Neural cell (in vitro differentiated cells): ENCODE measurements around the gene CRYGD. TPM values are rescaled to one million over a fixed set of nuclear protein-coding genes. Genes with fewer than 3 reads are reported as not detected.

Experiments
- H2AFZ ChIP-seq: fragments of 200-600, 300-800 bp; sonication (generic), shearing (Covaris generic); 2 replicates; pipeline ENCODE4 v1.6.0; 2014; ENCODE audit warnings: low read depth, mild to moderate bottlenecking, antibody characterized with exemption, low read length, moderate library complexity
- H3F3A ChIP-seq: fragments of 200-600 bp; shearing (Covaris generic); 2 replicates; pipeline ENCODE4 v1.6.1; 2016; ENCODE audit warnings: mild to moderate bottlenecking, moderate library complexity, mixed read lengths, antibody characterized with exemption, low read length; ENCODE audit not compliant: insufficient read depth, poor library complexity, severe bottlenecking
- H3K27ac ChIP-seq: fragments of 200-600, 300-800 bp; sonication (generic), shearing (Covaris generic); 2 replicates; pipeline ENCODE4 v1.5.1; 2014; ENCODE audit warnings: mild to moderate bottlenecking, low read length, moderate library complexity
- H3K27me3 ChIP-seq: fragments of 300-800, 200-600 bp; sonication (generic), shearing (Covaris generic); 2 replicates; pipeline ENCODE4 v1.6.0; 2014; ENCODE audit warnings: mild to moderate bottlenecking, low read depth, low read length, moderate library complexity; ENCODE audit not compliant: insufficient read depth
- H3K36me3 ChIP-seq: fragments of 300-800, 200-600 bp; sonication (generic), shearing (Covaris generic); 2 replicates; pipeline ENCODE4 v1.5.1; 2014; ENCODE audit warnings: mild to moderate bottlenecking, antibody characterized with exemption, low read length, moderate library complexity; ENCODE audit not compliant: insufficient read depth
- H3K4me2 ChIP-seq: fragments of 300-800, 200-600 bp; sonication (generic), shearing (Covaris generic); 2 replicates; pipeline ENCODE4 v1.6.0; 2014; ENCODE audit warnings: mild to moderate bottlenecking, low read length
- H3K4me3 ChIP-seq: fragments of 300-800, 200-600 bp; sonication (generic), shearing (Covaris generic); 2 replicates; pipeline ENCODE4 v1.5.1; 2014; ENCODE audit warnings: mild to moderate bottlenecking, low read length, moderate library complexity
- H3K79me2 ChIP-seq: fragments of 200-600 bp; shearing (Covaris generic); replicated peaks from 2 replicates; pipeline ENCODE4 v1.6.0; 2014; ENCODE audit warnings: mild to moderate bottlenecking, low read length, moderate library complexity; ENCODE audit not compliant: insufficient read depth
- H3K9ac ChIP-seq: fragments of 300-800, 200-600 bp; sonication (generic), shearing (Covaris generic); 2 replicates; pipeline ENCODE4 v1.6.1; 2016; ENCODE audit warnings: mild to moderate bottlenecking, low read length, mixed read lengths
- H3K9me2 ChIP-seq: fragments of 200-600 bp; shearing (Covaris generic); 2 replicates; pipeline ENCODE4 v1.6.1; 2016; ENCODE audit warnings: mild to moderate bottlenecking, low read length, mixed read lengths; ENCODE audit not compliant: insufficient read depth
- H3K9me3 ChIP-seq: fragments of 200-600, 300-800 bp; sonication (generic), shearing (Covaris generic); 2 replicates; pipeline ENCODE4 v1.6.1; 2016; ENCODE audit warnings: mild to moderate bottlenecking, mixed run types, low read length, moderate library complexity, mixed read lengths
- H4K20me1 ChIP-seq: fragments of 200-600 bp; shearing (Covaris generic); 2 replicates; pipeline ENCODE4 v1.6.1; 2016; ENCODE audit warnings: mild to moderate bottlenecking, mixed run types; ENCODE audit not compliant: insufficient read depth
- EP300 ChIP-seq: fragments of 450-650 bp; conservative IDR thresholded peaks from 2 replicates; pipeline ENCODE4 v1.6.1; 2014; ENCODE audit warnings: antibody characterized with exemption, mild to moderate bottlenecking, moderate library complexity; ENCODE audit not compliant: poor library complexity, severe bottlenecking
- EZH2 ChIP-seq: fragments of 200-600, 300-800 bp; shearing (Covaris generic), sonication (generic); IDR thresholded peaks from 2 replicates; pipeline ENCODE4 v1.6.1; 2014; ENCODE audit warnings: antibody characterized with exemption, low read length, borderline replicate concordance, mild to moderate bottlenecking; ENCODE audit not compliant: insufficient read depth, poor library complexity, severe bottlenecking
- MXI1 ChIP-seq: fragments of 450-650 bp; conservative IDR thresholded peaks from 2 replicates; pipeline ENCODE4 v1.6.1; 2014; ENCODE audit warnings: antibody characterized with exemption, mild to moderate bottlenecking; ENCODE audit not compliant: poor library complexity, severe bottlenecking
- POLR2AphosphoS5 ChIP-seq: IDR thresholded peaks from 2 replicates; pipeline ENCODE4 v1.6.1; 2012
- RAD21 ChIP-seq: fragments of 450-650 bp; conservative IDR thresholded peaks from 2 replicates; pipeline ENCODE4 v1.6.1; 2014; ENCODE audit warnings: antibody characterized with exemption, mild to moderate bottlenecking, moderate library complexity
- SMC3 ChIP-seq: fragments of 450-650 bp; conservative IDR thresholded peaks from 2 replicates; pipeline ENCODE4 v1.6.1; 2014; ENCODE audit warnings: antibody characterized with exemption, mild to moderate bottlenecking, moderate library complexity; ENCODE audit not compliant: poor library complexity
- TAF1 ChIP-seq: IDR thresholded peaks from 2 replicates; pipeline ENCODE4 v1.6.1; 2012; ENCODE audit warnings: low read depth
- polyA plus RNA-seq: library from polyadenylated mRNA; depleted of rRNA; stranded (reverse); fragments of >200 nt; gene quantifications from 2 replicates; pipeline ENCODE4 v1.2.3, GENCODE V29; 2014
- TF ChIP-seq, protein P1 (sequence below): fragments of 450-650 bp; IDR thresholded peaks from 2 replicates; pipeline ENCODE4 v1.5.1; 2014; ENCODE audit warnings: antibody characterized with exemption, mild to moderate bottlenecking, moderate library complexity; ENCODE audit not compliant: poor library complexity, severe bottlenecking
- TF ChIP-seq, protein P2 (sequence below): IDR thresholded peaks from 2 replicates; pipeline ENCODE4 v1.6.1; 2012; ENCODE audit warnings: borderline replicate concordance

CRYGD gene
- polyA plus RNA-seq, 1 donor from 2014 or later: not detected

DNA sequence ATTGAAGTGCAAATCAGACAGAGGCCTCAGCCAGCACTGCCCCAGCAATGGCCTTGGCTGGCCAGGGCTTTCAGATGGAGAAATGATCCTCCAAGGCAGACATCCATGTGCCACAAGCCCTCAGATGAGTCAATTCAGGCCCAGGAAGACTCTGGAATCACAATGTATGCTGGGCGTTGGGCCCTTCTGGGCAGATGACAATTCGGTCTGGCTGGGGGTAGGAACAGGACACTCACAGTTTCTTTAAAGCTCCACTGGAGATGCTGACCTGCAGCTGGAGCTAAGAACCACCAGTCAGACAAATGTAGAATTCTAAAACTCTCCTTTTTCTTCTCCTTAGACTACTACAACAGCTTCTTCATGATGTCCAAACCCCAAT, 12.4 kb upstream of the CRYGD start:
- H3K79me2 ChIP-seq: no peaks in the 10 kb centered on the region
- H4K20me1 ChIP-seq: no peaks in the 10 kb centered on the region
- H3K27ac ChIP-seq: no peak overlapping the region
- H3K9me3 ChIP-seq: no peaks in the 10 kb centered on the region
- no peaks in the 10 kb centered on the region for H3K27me3 ChIP-seq
- no peak overlapping the region for H3K4me3 ChIP-seq
- H3K36me3 ChIP-seq: no peaks in the 10 kb centered on the region
- no peak overlapping the region for H3K9ac ChIP-seq
- no peaks in the 10 kb centered on the region for H3K9me2 ChIP-seq
- TF ChIP-seq EP300 (no peak), RAD21 (no peak), MXI1 (no peak), TAF1 (no peak), POLR2AphosphoS5 (no peak), EZH2 (no peak), SMC3 (no peak)
- TF ChIP-seq, protein P1, sequence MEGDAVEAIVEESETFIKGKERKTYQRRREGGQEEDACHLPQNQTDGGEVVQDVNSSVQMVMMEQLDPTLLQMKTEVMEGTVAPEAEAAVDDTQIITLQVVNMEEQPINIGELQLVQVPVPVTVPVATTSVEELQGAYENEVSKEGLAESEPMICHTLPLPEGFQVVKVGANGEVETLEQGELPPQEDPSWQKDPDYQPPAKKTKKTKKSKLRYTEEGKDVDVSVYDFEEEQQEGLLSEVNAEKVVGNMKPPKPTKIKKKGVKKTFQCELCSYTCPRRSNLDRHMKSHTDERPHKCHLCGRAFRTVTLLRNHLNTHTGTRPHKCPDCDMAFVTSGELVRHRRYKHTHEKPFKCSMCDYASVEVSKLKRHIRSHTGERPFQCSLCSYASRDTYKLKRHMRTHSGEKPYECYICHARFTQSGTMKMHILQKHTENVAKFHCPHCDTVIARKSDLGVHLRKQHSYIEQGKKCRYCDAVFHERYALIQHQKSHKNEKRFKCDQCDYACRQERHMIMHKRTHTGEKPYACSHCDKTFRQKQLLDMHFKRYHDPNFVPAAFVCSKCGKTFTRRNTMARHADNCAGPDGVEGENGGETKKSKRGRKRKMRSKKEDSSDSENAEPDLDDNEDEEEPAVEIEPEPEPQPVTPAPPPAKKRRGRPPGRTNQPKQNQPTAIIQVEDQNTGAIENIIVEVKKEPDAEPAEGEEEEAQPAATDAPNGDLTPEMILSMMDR: no peak
- TF ChIP-seq, protein P2, sequence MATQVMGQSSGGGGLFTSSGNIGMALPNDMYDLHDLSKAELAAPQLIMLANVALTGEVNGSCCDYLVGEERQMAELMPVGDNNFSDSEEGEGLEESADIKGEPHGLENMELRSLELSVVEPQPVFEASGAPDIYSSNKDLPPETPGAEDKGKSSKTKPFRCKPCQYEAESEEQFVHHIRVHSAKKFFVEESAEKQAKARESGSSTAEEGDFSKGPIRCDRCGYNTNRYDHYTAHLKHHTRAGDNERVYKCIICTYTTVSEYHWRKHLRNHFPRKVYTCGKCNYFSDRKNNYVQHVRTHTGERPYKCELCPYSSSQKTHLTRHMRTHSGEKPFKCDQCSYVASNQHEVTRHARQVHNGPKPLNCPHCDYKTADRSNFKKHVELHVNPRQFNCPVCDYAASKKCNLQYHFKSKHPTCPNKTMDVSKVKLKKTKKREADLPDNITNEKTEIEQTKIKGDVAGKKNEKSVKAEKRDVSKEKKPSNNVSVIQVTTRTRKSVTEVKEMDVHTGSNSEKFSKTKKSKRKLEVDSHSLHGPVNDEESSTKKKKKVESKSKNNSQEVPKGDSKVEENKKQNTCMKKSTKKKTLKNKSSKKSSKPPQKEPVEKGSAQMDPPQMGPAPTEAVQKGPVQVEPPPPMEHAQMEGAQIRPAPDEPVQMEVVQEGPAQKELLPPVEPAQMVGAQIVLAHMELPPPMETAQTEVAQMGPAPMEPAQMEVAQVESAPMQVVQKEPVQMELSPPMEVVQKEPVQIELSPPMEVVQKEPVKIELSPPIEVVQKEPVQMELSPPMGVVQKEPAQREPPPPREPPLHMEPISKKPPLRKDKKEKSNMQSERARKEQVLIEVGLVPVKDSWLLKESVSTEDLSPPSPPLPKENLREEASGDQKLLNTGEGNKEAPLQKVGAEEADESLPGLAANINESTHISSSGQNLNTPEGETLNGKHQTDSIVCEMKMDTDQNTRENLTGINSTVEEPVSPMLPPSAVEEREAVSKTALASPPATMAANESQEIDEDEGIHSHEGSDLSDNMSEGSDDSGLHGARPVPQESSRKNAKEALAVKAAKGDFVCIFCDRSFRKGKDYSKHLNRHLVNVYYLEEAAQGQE: no peak
- no peaks in the 10 kb centered on the region for H3F3A ChIP-seq
- H3K4me2 ChIP-seq: no peak overlapping the region
- no peak overlapping the region for H2AFZ ChIP-seq

DNA sequence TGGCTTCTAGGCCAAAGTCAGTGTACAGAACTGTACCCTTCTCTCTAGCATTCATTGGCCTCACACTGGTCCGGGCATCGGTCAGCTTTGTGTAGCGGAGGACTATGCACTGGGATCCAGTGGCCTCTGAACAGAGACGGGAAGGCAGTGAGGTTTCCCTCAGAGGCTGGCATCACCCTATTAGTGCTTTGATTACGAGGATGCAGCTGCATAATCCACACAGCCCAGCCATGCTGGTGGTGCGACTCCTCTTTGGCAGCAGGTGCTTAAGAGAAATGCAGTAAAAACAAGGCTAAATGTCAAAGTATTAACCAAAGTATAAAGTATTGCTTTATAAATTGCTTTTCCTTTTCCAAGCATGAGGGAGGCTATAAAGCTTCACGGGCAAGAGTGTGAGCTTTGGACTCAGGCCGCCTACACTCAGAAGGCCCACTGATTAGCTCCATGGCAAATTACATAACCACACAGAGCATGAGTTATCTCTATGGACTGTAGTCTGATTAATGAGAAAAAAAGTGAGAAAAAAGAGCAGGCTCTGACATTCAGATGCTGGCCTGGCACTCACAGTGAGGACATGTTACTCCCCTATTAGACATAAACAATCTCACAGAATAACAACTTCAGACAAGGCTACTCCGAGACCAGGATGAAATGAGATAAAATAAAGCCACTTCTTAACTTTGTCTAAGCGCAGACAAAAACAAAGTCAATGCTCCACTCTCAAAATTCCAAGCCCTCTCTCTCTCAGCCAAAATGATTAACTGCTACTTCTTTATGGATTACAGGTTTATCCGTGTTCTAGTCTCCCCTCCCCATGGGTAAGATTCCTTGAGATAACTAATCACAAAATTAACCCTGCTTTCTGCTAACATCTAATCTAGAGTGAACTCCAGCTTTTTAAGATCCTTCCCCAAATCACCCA, 11.7 kb upstream of the CRYGD start:
- Histone ChIP-seq H3F3A (no peaks in the 10 kb centered on the region), H3K4me2 (no peak overlapping the region), H4K20me1 (no peaks in the 10 kb centered on the region), H3K9me2 (no peaks in the 10 kb centered on the region), H3K9ac (no peak overlapping the region), H2AFZ (no peak overlapping the region), H3K79me2 (no peaks in the 10 kb centered on the region), H3K27ac (no peak overlapping the region), H3K36me3 (no peaks in the 10 kb centered on the region), H3K9me3 (no peaks in the 10 kb centered on the region), H3K4me3 (no peak overlapping the region), H3K27me3 (no peaks in the 10 kb centered on the region)
- TF ChIP-seq, protein P2: no peak
